Fibroblast of lung (primary cell): ENCODE results near the gene PGR.

ENCODE experiments used
- CTCF ChIP-seq, 2 donors: IDR thresholded peaks in 1 of 2; conservative IDR thresholded peaks in 1 of 2; 1 replicate in 1 of 2; 2 replicates in 1 of 2; pipeline ENCODE4 v1.5.1; 2011 to 2012; ENCODE audit warnings: low read length in 2 of 2, control low read depth in 1 of 2, inconsistent platforms in 1 of 2, low read depth in 1 of 2, mild to moderate bottlenecking in 1 of 2
- EZH2 ChIP-seq: IDR thresholded peaks from 2 replicates; pipeline ENCODE4 v1.5.1; 2012; ENCODE audit warnings: low read length, control low read depth, mild to moderate bottlenecking; ENCODE audit errors: missing control alignments

GRCh38 chr11:101169944-101170343 is 40.3 kb upstream of the PGR start:
- TF ChIP-seq CTCF (conservative IDR thresholded peaks at IDR 0.05 in 1 of 2, IDR thresholded peaks at IDR 0.05 in 1 of 2; ENCODE audit: low read depth in 1 of 2, low read length in 2 of 2): no peak
- no peak for TF ChIP-seq EZH2
